Uterus (tissue), 2 donors: ENCODE data around the gene METTL6.
"Not testable (repeated sequence)": the region's sequence is repeated elsewhere in the genome, so short reads cannot be mapped to it uniquely, and the experiment has no call there.

ENCODE experiments used
- CTCF ChIP-seq, 4 experiments: fragments of 200-600 bp in 2 of 4; fragments of 450-650 bp in 2 of 4; sonication (generic) in 2 of 4; IDR thresholded peaks; one replicate each; pipeline ENCODE4 v1.5.1; 2016 to 2019; ENCODE audit warnings: antibody characterized with exemption in 4 of 4, mild to moderate bottlenecking in 2 of 4, moderate library complexity in 1 of 4
- POLR2A ChIP-seq, 2 donors: fragments of 450-650 bp; IDR thresholded peaks; one replicate each; pipeline ENCODE4 v1.6.1; 2016; ENCODE audit warnings: antibody characterized with exemption in 2 of 2, mild to moderate bottlenecking in 1 of 2, moderate library complexity in 1 of 2

GRCh38 chr3:15388335-15388734 lies 39.0 kb downstream of the METTL6 start:
- not testable (repeated sequence) for TF ChIP-seq CTCF, POLR2A (IDR thresholded peaks at IDR 0.05)
